Colon (tissue), 2 donors: ENCODE results near the gene CNTFR.

Experiments used
- FAIRE-seq: peaks from 2 replicates; lab custom pipeline; 2012; peaks lifted over from hg19 to GRCh38; lab: Jason Lieb, UNC
- donor health status: control.
- donor health status: control.

CNTFR gene

DNA sequence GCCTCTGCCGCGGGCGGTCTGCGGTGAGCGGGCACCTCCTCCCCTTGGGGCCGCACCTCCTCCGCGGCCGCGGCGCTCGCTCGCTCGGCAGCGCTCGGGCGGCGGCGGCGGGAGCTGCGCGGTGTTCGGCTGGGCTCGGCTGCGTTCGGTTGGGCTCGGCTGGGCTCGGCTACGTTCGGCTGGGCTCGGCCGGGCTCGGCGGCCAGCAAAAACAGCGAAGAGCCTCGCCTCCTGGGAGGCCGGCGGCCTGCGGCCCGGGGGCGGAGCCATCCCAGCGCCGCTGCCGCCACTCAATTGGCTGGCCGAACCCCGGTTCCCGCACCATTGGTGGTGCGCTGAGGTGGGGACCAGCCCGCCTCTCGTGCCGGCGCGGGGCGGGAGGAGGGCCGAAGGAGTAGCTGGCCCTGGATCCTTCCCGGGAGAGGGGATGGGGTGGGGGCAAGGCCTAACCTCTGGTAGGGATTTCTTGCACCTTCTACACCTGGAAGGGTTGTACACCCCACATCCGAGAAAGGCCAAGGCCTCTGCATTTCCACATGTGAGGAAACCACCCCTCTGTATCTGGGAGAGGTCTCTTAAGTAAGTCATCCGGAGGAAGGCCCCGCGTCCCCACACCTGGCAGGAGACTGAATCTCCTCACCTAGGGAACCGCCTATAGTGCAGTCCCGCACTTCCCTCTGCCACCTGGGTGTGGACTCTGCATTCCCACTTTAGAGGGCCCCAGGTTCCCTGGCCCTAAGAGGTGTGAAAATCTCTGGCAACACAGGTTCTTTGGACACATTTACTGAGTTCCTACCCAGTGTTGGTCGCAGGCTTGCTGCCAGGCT lies 66.3 kb downstream of the CNTFR start, which contains the start of gene ENHO:
TSS of gene ENHO (minus strand) at position 20 of the 827 bp plus-strand sequence. CDS start 1,295 bp downstream, outside the sequence.
- FAIRE-seq: no peak

GRCh38 chr9:34522091-34522887 lies 67.2 kb downstream of the CNTFR start:
- FAIRE-seq: no peak

DNA sequence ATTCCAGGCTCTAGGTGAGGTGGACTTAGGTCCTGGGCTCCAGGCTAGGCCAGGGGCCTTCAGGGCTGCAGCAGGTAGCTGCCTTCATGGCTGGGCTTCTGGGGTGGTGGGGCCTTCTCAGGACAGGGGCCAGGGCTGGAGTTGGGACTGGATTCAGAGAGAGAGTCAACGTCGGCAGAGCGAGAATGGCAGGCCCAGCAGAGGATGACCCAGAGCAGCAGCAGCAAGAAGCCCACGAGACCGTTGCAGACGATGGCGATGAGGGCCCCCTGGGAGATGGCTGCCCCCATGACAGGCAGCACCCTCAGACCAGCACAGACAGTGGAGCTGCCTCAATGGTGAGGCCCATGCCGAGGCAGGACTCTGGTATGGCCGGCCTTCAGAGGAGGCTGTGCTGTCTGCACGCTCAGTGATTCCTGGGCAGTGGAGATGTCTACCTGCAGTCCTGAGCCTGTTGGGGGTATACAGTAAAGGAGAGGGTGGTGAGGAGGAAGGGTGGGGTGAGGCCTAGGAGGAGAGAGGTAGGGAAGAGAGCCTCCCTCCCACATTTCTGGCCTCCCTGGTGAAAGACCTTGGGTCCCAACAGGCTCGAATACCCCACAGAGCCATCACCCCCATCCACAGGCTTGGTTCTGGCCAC lies 68.0 kb downstream of the CNTFR start:
- FAIRE-seq: no peak

DNA sequence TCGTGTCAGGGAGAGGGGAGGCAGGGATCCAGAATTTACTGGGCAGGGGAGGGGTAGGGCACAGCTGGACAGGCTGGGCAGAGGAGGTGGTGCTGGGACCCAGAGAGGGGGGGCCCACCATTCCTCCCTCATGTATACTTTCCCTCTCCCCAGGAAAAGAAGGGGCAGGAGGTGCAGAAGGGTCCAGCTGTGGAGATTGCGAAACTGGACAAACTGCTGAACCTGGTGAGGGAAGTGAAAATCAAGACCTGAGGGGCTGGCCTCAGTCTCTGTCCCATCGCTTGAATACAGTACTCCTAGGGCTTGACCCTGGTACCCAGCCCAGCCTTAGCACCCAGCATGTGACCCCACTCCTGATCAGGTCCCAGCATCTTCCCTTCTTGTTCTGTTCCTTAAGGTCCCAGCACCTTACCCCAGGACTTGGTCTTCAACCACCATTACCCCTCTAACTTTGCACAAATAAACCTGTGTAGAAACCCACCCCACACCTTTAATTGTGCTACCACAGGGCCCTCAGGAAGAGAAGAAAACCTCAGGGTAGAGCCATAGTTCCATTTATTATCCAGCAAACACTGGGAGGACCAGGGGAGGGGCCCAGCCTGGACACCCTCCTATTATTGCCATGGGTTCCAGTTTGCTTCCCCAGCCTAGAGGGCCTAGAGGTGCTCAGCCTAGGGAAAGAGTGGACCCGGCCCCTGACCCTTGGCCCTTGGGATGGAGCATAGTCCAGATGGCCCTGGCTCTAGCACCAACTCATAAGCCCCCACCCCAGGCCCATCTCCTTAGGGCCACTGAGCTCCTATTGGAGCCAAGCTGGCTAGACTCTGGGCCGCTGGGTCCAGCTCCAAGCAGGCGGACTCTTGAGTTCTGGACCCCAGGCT lies 68.8 kb downstream of the CNTFR start:
- FAIRE-seq: no peak

DNA sequence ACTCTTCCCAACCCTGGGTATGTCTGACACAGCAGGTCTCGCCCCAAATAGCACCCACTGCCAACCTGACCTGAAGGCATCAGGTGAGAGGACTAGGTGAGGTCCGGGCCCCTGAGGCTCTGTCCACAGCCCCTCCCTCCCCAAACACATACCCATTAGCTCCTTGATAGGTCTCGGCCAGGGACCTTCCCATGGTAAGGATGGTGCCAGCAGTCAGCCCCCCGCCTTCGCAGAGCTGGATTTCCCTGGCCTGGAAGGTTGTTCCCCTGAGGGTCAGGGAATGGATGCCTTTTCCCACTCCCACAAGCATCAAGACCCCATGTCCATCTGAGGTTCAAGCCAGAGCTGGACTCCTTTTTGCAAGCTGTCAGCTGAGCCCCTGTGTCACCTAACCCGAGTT lies 69.4 kb downstream of the CNTFR start:
- FAIRE-seq: no peak

DNA sequence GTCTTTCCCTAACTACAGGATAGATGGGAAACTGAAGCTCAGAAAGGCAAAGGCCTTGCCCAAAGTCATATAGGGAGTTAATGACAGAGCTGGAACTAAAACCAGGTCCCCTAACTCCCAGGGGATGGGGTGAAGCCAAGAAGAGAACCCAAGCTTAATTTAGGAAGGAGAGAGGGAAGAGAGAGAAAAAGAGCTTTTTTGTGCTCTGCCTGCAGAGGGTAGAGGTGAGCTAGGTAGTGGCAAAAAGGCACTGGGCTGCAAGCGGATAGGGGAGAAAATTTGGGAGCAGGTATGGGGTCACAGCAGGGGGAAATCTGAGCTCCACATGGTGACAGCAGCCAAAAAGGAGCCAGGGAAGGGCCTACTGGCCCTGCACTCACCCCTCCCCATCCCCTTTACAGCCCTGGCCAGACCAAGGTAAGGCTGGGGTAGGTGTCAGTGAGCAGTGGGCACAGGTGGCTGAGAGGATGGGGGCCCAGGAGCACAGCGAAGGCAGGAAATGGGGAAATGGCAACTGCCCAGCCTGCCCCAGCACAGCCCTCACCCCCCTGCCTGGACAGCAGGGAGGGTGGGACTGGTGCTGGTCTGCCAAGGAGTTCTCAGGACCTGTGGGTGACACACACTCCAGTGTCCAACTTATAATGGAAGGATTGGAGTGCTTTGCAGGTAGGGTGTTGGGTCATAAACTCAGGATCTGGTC lies 70.1 kb downstream of the CNTFR start:
- no peak for FAIRE-seq

- FAIRE-seq: no peak
These were observed 70.6 kb downstream of the CNTFR start for GRCh38 chr9:34518896-34519295.

- no peak for FAIRE-seq
These were observed 71.4 kb downstream of the CNTFR start for GRCh38 chr9:34518110-34518616.

DNA sequence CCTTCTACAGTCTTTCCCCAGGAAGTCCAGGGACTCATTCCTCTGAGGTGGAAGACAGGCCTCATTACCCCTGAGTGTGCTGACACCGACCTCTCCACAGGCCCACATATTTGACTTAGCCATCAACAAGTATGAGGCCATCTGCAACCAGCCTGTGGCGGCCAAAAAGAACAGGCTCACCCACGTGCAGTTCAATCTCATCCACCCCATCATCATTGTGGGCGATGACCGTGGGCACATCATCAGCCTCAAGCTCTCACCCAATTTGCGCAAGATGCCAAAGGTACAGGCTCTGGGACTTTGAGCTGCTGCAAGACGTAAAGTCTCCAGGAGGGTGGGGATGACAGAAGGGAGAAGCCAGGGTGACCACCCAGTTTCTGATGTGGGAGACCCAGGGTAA lies 72.3 kb downstream of the CNTFR start:
- FAIRE-seq: no peak

DNA sequence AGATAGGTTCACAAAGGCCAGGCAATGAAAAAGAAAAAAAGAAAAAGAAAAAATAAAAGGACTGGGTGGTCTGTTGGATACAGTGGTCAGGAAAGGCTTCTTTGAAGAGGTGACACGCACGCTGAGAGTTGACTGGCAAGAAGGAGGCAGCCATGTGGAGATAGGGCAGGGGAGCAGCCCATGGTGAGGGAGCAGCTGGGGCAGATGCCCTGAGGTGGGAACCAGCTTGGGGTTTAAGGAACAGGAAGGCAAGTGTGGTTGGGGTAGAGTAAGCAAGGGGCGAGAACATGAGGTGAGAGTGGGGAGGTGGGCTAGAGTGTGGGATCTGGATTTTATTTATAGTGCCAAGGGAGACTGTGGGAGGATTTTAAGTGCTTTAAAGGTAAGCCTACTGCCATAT lies 73.6 kb downstream of the CNTFR start:
- no peak for FAIRE-seq

GRCh38 chr9:34514816-34515215 lies 74.7 kb downstream of the CNTFR start:
- FAIRE-seq: no peak

DNA sequence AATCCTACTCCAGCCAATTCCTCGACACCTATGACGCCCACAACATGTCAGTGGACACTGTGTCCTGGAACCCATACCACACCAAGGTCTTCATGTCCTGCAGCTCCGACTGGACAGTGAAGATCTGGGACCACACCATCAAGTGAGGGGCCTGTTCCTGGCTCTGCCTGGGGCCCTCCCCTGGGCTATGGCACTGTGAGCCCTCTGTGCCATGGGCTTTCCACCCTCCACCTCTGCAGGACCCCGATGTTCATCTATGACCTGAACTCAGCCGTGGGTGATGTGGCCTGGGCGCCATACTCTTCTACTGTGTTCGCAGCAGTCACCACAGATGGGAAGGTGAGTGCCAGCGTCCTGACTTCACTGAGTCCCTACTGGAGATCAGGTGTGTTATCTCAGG lies 75.1 kb downstream of the CNTFR start:
- no peak for FAIRE-seq

- no peak for FAIRE-seq
These were observed 75.8 kb downstream of the CNTFR start for GRCh38 chr9:34513567-34514214.

DNA sequence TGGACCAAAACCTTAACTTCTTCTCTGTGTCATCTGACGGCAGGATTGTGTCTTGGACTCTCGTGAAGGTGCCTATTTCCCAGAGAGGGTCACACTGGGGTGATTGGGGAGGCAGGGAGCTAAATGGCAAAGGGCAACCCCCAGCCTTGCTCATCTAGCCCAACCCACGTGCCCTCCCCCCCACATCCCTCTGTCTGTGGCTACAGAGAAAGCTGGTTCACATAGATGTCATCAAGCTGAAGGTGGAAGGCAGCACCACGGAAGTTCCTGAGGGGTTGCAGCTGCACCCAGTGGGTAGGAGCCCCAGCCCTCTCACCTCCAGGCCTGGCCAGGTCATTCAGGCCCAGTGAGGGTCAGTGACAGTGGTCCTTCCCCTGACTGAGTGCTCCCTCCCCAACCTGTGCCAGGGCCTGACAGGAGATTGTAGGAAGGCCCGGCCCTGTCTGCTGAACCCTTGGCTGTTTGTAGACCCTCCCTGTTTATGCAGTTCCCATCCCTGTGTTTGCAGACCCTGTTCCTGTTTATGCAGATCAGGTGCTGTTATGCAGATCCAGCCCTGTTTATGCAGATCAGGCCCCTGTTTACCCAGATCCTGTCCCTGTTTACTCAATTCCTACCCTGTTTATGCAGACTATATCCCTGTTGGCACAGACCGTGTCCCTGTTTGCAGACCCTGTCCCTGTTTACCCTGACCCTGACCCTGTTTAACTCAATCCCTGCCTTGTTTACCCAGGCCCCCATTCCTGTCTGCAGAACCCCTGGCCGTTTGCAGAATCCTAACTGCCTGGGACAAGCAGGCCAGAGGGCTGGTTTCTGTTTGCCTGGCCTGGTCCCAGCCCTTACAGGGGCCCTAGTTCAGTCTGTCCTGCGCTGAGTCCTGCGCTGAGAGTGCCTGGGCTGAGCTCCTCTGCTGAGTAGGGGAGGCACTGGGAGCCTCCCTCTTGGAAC lies 77.1 kb downstream of the CNTFR start:
- no peak for FAIRE-seq

GRCh38 chr9:34510497-34511468 lies 78.7 kb downstream of the CNTFR start:
- FAIRE-seq: no peak

GRCh38 chr9:34508951-34509350 lies 80.6 kb downstream of the CNTFR start:
- FAIRE-seq: no peak

DNA sequence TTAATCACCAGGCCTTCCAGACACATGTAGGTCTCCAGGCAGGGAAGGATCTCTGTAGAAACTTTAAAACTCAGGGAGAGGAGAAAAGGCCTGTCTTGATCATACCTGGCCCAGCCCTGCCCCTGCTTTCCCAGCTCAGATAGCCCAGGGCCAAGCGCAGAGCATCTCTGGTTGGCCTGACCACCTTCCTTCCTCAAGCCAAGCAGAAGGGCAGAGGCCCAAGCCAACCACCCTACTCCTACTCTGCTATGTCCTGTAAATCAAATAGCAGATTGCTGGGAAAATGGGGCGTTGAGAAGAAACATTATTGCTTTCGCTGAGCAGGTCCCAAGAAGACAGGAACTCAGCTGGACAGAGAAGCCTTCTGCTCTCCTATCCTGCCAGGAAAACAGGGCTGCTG lies 81.1 kb downstream of the CNTFR start:
- FAIRE-seq: no peak

GRCh38 chr9:34507966-34508365 lies 81.6 kb downstream of the CNTFR start:
- no peak for FAIRE-seq
